ELF-1 (cell line): ENCODE measurements around the gene FAM184A.
"Not testable (repeated sequence)": the region's sequence is repeated elsewhere in the genome, so short reads cannot be mapped to it uniquely, and the experiment has no call there.

Experiments used
- DNase-seq: peaks from one replicate; pipeline ENCODE4 v3.0.0-alpha.2; 2016; ENCODE audit warnings: low read depth, low spot score

The FAM184A gene

GRCh38 chr6:119078376-119079282, at the start of gene FAM184A:
Gene FAM184A, minus strand, starts transcription at chr6:119078664. Its CDS starts 365 bp downstream, at chr6:119078299.
- DNase-seq, result peak; percentile 70

GRCh38 chr6:119127627-119128026, 49.2 kb upstream of the FAM184A start:
- no peak for DNase-seq

- DNase-seq, result no peak
Observed at GRCh38 chr6:119126826-119127225, 48.4 kb upstream of the FAM184A start.

- no peak for DNase-seq
Observed at GRCh38 chr6:119126140-119126539, 47.7 kb upstream of the FAM184A start.

- no peak for DNase-seq
Observed at GRCh38 chr6:119125576-119125975, 47.1 kb upstream of the FAM184A start.

GRCh38 chr6:119124079-119124824, 45.8 kb upstream of the FAM184A start:
- no peak for DNase-seq

GRCh38 chr6:119122336-119122735, 43.9 kb upstream of the FAM184A start:
- no peak for DNase-seq

- no peak for DNase-seq
Observed at GRCh38 chr6:119121367-119121766, 42.9 kb upstream of the FAM184A start.

- DNase-seq, result no peak
Observed at GRCh38 chr6:119119989-119120388, 41.5 kb upstream of the FAM184A start.

GRCh38 chr6:119119062-119119461, 40.6 kb upstream of the FAM184A start:
- not testable (repeated sequence) for DNase-seq

GRCh38 chr6:119116712-119117281, 38.3 kb upstream of the FAM184A start:
- DNase-seq, result no peak

- no peak for DNase-seq
Observed at GRCh38 chr6:119113961-119114360, 35.5 kb upstream of the FAM184A start.

GRCh38 chr6:119112812-119113530, 34.5 kb upstream of the FAM184A start:
- DNase-seq, result no peak

- peak; percentile 20 for DNase-seq
Observed at GRCh38 chr6:119110601-119111548, 32.4 kb upstream of the FAM184A start.

GRCh38 chr6:119109654-119110325, 31.3 kb upstream of the FAM184A start:
- no peak for DNase-seq

- no peak for DNase-seq
Observed at GRCh38 chr6:119108076-119108475, 29.6 kb upstream of the FAM184A start.

GRCh38 chr6:119105282-119105681, 26.8 kb upstream of the FAM184A start:
- no peak for DNase-seq

- DNase-seq, result no peak
Observed at GRCh38 chr6:119102901-119103300, 24.4 kb upstream of the FAM184A start.

- no peak for DNase-seq
Observed at GRCh38 chr6:119100115-119100514, 21.7 kb upstream of the FAM184A start.

GRCh38 chr6:119097815-119098361, 19.4 kb upstream of the FAM184A start:
- DNase-seq, result not testable (repeated sequence)
